Left ventricle myocardium inferior (tissue), 1 donor: ENCODE measurements around the gene ASCC3. TPM values are rescaled to one million over a fixed set of nuclear protein-coding genes. Genes with fewer than 3 reads are reported as not detected.

Experiments used
- DNase-seq: peaks from one replicate; pipeline ENCODE4 v3.0.0-alpha.2; 2020
- H3K27ac ChIP-seq: fragments of 200-600 bp; replicated peaks from 2 replicates; pipeline ENCODE4 v1.8.0; 2021
- H3K27me3 ChIP-seq: fragments of 200-600 bp; 2 replicates; pipeline ENCODE4 v1.8.0; 2021; ENCODE audit warnings: low read depth
- H3K36me3 ChIP-seq: fragments of 200-600 bp; 2 replicates; pipeline ENCODE4 v1.8.0; 2021
- H3K4me1 ChIP-seq: fragments of 200-600 bp; 2 replicates; pipeline ENCODE4 v1.8.0; 2021
- H3K4me3 ChIP-seq: fragments of 200-600 bp; 2 replicates; pipeline ENCODE4 v1.8.0; 2021; ENCODE audit warnings: mild to moderate bottlenecking, moderate library complexity
- H3K9me3 ChIP-seq: fragments of 200-600 bp; replicated peaks from 2 replicates; pipeline ENCODE4 v1.8.0; 2021
- intact Hi-C: fragments of 100-400 bp; cut with micrococcal nuclease; formaldehyde crosslinking; loops from one replicate; pipeline ENCODE4 v1.11.0; 2022
- total RNA-seq: library from RNA; stranded (reverse); fragmentation: NEBNext Ultra II Directional; extraction: Animal tissue kit (Norgen Biotek cat#: 25700); gene quantifications from one replicate; pipeline ENCODE4 v1.2.1, GENCODE V29; 2021
- TF ChIP-seq, protein P1 (sequence below): fragments of 200-600 bp; IDR thresholded peaks from 2 replicates; pipeline ENCODE4 v1.8.0; 2021; ENCODE audit warnings: antibody characterized with exemption, mild to moderate bottlenecking, borderline replicate concordance
- donor health status: DM: no; HTN: yes; CAD: no; lungs with severe emphysema.

ASCC3 gene
- total RNA-seq, 1 donor from 2014 or later = 16.7 TPM

DNA sequence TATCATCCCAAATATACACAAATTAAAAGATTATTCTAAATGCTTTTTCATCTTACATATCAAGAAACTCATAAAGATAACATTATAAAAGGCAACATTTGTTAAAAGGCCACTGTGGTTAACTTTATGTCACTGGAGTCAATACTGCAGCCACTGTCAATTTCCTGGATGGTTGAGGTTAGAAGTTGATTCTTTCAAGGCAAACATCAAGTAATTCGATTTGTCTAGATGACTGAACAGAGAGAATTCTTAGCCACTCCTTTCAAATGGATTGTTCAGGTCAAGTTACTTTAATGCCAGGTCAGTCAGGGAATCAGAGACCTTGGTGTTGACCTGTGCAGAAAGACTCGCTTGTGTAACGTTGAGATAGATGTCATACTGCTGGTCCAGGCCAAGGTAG lies 372.0 kb downstream of the ASCC3 start:
- Histone ChIP-seq H3K27ac (no peak overlapping the region), H3K27me3 (no peaks in the 10 kb centered on the region), H3K9me3 (no peaks in the 10 kb centered on the region), H3K36me3 (peaks cover 44% of the 10 kb centered on the region), H3K4me1 (peaks cover 9% of the 10 kb centered on the region), H3K4me3 (no peak overlapping the region)
- no peak for DNase-seq
- TF ChIP-seq, protein P1, sequence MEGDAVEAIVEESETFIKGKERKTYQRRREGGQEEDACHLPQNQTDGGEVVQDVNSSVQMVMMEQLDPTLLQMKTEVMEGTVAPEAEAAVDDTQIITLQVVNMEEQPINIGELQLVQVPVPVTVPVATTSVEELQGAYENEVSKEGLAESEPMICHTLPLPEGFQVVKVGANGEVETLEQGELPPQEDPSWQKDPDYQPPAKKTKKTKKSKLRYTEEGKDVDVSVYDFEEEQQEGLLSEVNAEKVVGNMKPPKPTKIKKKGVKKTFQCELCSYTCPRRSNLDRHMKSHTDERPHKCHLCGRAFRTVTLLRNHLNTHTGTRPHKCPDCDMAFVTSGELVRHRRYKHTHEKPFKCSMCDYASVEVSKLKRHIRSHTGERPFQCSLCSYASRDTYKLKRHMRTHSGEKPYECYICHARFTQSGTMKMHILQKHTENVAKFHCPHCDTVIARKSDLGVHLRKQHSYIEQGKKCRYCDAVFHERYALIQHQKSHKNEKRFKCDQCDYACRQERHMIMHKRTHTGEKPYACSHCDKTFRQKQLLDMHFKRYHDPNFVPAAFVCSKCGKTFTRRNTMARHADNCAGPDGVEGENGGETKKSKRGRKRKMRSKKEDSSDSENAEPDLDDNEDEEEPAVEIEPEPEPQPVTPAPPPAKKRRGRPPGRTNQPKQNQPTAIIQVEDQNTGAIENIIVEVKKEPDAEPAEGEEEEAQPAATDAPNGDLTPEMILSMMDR = no peak
- intact Hi-C loops = no loop called here

- no peak for DNase-seq
Observed at GRCh38 chr6:100506651-100507050, 374.5 kb downstream of the ASCC3 start.

DNA sequence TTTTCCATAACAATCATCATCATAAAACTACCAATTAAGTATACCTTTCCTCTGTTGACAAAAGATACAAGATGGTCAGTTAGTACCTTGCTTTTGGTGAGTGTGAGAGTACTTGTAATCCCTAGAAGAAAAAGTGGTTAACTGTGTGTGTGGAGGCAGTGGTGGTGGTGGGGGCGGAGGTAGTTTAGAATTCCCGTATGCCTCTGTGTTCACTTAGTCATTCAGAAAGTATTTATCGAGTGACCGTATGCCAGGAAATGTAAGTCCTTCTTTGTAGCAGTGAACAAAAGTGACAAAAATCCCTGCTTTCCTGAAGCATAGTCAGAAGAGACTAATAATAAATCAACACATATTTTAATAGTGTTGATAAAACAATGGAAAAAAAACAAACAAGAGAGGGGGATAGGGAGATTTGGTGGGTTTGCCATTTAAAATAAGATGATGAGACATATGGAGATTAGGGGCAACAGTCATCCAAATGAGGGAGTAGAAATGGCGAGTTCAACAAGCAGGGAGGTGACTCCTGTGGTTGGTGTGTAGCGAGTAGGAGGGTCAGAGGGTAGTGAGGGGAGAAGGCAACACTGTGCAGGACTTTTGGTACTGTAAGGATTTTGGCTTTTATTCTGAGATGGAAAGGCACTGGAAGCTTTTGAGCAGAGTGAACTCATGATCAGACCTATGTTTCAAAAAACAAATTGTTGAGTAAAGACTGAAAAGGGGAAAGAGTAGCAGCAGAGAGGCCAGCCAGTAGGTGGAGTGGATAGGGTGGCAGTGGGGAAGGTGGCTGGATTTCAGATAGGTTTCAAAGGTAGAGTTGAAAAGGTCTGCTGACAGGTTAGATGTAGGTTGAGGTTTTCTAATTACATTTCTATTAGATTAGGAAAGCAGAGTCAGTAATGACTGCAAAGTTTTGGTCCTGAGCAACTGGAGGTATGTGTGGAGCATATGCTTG lies 376.1 kb downstream of the ASCC3 start:
- intact Hi-C loops = no loop called here
- H3K4me1 ChIP-seq = no peaks in the 10 kb centered on the region
- TF ChIP-seq, protein P1 = no peak
- peaks cover 16% of the 10 kb centered on the region for H3K36me3 ChIP-seq
- H3K9me3 ChIP-seq = no peaks in the 10 kb centered on the region
- DNase-seq = no peak
- H3K4me3 ChIP-seq = no peak overlapping the region
- H3K27me3 ChIP-seq = no peaks in the 10 kb centered on the region
- H3K27ac ChIP-seq = no peak overlapping the region

More at GRCh38 chr6:100506651-100507050, 374.5 kb downstream of the ASCC3 start:
- Histone ChIP-seq H3K4me3 (no peak overlapping the region), H3K27me3 (no peaks in the 10 kb centered on the region), H3K4me1 (no peaks in the 10 kb centered on the region), H3K27ac (no peak overlapping the region), H3K36me3 (peaks cover 28% of the 10 kb centered on the region), H3K9me3 (no peaks in the 10 kb centered on the region)
- TF ChIP-seq, protein P1 = no peak
- intact Hi-C loops = no loop called here

GRCh38 chr6:100503043-100503705 lies 378.0 kb downstream of the ASCC3 start:
- no peaks in the 10 kb centered on the region for H3K4me1 ChIP-seq
- TF ChIP-seq, protein P1 = no peak
- H3K27me3 ChIP-seq = no peaks in the 10 kb centered on the region
- H3K36me3 ChIP-seq = no peaks in the 10 kb centered on the region
- peaks cover 13% of the 10 kb centered on the region for H3K9me3 ChIP-seq
- DNase-seq = no peak
- H3K27ac ChIP-seq = no peak overlapping the region
- H3K4me3 ChIP-seq = no peak overlapping the region
- intact Hi-C loops = no loop called here

DNA sequence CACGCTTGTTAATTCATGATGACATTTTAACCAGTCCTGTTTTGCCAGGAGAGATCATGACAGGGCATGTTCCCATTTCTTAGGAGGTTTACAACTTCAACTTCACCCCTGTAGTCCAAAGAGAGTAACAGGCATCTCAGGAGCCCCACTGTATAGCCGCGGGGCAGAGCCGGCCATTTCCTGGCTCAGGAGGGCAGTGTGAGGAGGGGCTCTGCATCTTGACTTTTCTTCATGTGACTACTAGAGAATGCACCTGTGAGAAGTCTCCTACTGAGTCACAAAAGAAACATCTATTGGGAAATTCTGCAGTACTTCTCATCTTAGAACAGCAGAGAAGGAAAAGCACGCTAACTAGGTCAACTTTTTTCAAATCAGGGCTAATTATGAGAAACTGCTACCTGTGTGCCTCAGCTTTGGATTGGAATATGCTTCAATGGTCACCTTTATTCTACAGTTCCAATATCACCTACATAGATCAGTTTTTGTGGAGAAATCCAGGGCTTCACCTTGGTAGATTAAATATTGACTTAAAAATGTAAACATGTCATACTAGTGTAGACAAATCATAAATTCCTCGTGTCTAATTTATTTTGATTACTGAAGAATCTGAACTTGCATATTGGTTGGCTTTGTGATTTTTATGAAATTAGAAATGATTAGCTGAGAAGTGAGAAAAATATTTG lies 387.8 kb downstream of the ASCC3 start:
- Histone ChIP-seq H3K4me3 (no peak overlapping the region), H3K36me3 (no peaks in the 10 kb centered on the region), H3K27ac (no peak overlapping the region), H3K4me1 (no peaks in the 10 kb centered on the region), H3K9me3 (peaks cover 1% of the 10 kb centered on the region), H3K27me3 (peaks cover 58% of the 10 kb centered on the region)
- TF ChIP-seq, protein P1 = no peak
- intact Hi-C loops = no loop called here
- DNase-seq = no peak
